OCI-LY3 (cell line): ENCODE measurements around the gene TRIM44.

Experiments
- H2AFZ ChIP-seq: fragments of 200-600, 300-600 bp; shearing (Covaris generic); 2 replicates; pipeline ENCODE4 v1.6.0; 2014; ENCODE audit warnings: antibody characterized with exemption, low read depth, low read length
- H3K27ac ChIP-seq: fragments of 200-600, 300-600 bp; sonication (generic); 2 replicates; pipeline ENCODE4 v1.5.1; 2014; ENCODE audit warnings: mild to moderate bottlenecking, low read length, moderate library complexity, mixed read lengths
- H3K27me3 ChIP-seq: fragments of 200-600, 300-600 bp; sonication (generic); 2 replicates; pipeline ENCODE4 v1.6.1; 2014; ENCODE audit warnings: low read depth, low read length, mixed read lengths
- H3K36me3 ChIP-seq: fragments of 200-600, 300-600 bp; sonication (generic); replicated peaks from 2 replicates; pipeline ENCODE3; 2014; ENCODE audit warnings: low read depth, low read length, mixed read lengths
- H3K4me1 ChIP-seq: fragments of 300-600, 200-600 bp; sonication (generic); 2 replicates; pipeline ENCODE4 v1.6.1; 2014; ENCODE audit warnings: low read length, mixed read lengths
- H3K4me2 ChIP-seq: fragments of 200-600, 300-600 bp; sonication (generic); 2 replicates; pipeline ENCODE4 v1.6.1; 2014; ENCODE audit warnings: low read length, mixed read lengths
- H3K4me3 ChIP-seq: fragments of 300-600, 200-600 bp; sonication (generic); 2 replicates; pipeline ENCODE4 v1.5.1; 2014; ENCODE audit warnings: antibody characterized with exemption, mild to moderate bottlenecking, low read length, moderate library complexity
- H3K79me2 ChIP-seq: fragments of 300-600, 200-600 bp; shearing (Covaris generic); 2 replicates; pipeline ENCODE4 v1.6.1; 2014; ENCODE audit warnings: mild to moderate bottlenecking, low read length, mixed read lengths
- H3K9ac ChIP-seq: fragments of 300-600, 200-600 bp; shearing (Covaris generic); 2 replicates; pipeline ENCODE4 v1.6.0; 2014; ENCODE audit warnings: mild to moderate bottlenecking, low read length, moderate library complexity
- H3K9me3 ChIP-seq: fragments of 200-600, 300-600 bp; shearing (Covaris generic); 2 replicates; pipeline ENCODE4 v1.6.1; 2014; ENCODE audit warnings: low read length, mixed read lengths; ENCODE audit not compliant: insufficient read depth
- H4K20me1 ChIP-seq: fragments of 200-600, 300-600 bp; sonication (generic); 2 replicates; pipeline ENCODE4 v1.6.1; 2016; ENCODE audit warnings: low read length, mixed read lengths; ENCODE audit not compliant: insufficient read depth
- EZH2phosphoT487 ChIP-seq: fragments of 200-600 bp; shearing (Covaris generic); IDR thresholded peaks from 2 replicates; pipeline ENCODE4 v1.6.1; 2018; ENCODE audit warnings: antibody characterized with exemption, mixed run types, low read depth
- TF ChIP-seq, protein P1 (sequence below): fragments of 200-600, 300-600 bp; sonication (generic); IDR thresholded peaks from 2 replicates; pipeline ENCODE4 v1.5.1; 2014; ENCODE audit warnings: antibody characterized with exemption, low read length, low read depth

TRIM44 gene

DNA sequence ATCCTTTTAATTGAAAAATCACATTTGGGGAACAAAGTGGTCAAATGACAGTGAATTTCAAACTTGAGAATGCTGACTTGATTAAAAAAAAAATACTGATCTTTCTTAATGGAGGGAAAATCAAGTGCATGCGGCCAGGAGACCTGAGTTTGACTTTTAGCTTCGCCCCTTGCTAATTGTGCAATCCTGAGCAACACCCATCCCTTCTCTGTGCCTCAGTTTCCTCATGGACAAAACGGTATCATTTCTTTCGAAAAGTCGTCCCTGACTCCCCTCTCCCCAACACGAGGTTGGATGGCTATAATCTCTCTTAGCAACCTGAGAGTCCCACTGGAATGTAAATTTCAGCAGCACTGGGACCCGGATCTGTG, 45.3 kb upstream of the TRIM44 start:
- 0 out of 2 replicates have a peak overlapping the region, but pooled peaks have one; percentile 76 for H2AFZ ChIP-seq

DNA sequence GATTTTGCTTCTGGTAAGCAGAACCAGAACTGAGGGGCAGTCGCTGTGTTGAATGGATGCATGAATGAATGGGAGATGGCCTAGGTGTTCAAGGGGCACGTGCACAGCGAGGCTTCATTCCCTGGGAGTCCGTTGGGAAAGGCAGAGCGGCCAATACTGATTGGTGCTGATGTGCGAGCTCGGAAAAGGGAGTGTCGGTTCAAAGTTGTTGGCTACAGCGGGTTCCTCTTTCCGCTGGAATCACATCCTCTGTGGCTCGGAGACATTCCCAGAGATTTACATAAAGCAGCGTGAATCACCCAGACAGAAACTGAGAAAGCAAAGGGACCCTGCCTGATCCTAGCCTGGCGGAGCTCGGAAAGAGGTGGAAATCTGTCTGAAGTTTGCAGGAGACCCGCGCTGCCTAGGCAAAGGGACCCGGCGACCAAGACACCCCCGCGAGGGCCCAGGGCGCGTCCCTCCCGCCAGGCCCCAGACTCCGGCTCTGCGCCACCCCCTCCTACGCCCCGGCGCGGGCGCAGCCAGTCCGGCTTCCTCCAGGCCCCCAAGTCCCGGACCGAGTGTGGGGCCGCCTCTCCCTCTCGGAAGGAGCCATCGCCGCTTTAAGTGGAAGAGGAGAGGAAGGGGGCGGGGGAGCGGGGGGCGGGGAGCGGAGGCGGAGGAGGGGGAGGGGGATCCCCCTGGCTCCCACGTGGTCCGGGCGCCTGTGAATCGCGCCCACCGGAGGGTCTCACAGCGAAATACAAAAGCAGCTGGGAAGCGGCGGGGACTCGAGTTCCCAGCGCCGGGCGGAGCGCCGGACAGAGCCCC, 44.7 kb upstream of the TRIM44 start, which contains the start of gene FJX1:
FJX1 (plus strand) TSS at position 774 of the 810 bp plus-strand sequence. CDS start 177 bp downstream, outside the sequence.
- Histone ChIP-seq H3K79me2 (peaks cover 11% of the 10 kb centered on the region), H3K4me2 (peak within 1 kb of the TSS; percentile 88), H3K4me3 (peak within 1 kb of the TSS; percentile 79), H3K9me3 (no peaks in the 10 kb centered on the region), H2AFZ (peak within 1 kb of the TSS; percentile 76; the same call in 1 of the 2 replicates), H3K4me1 (peaks cover 30% of the 10 kb centered on the region), H4K20me1 (no peaks in the 10 kb centered on the region), H3K9ac (peak within 1 kb of the TSS; percentile 66), H3K36me3 (peaks cover 16% of the 10 kb centered on the region), H3K27ac (no peak within 1 kb of the TSS), H3K27me3 (peaks cover 9% of the 10 kb centered on the region; the same call in 1 of the 2 replicates)
- TF ChIP-seq, protein P1, sequence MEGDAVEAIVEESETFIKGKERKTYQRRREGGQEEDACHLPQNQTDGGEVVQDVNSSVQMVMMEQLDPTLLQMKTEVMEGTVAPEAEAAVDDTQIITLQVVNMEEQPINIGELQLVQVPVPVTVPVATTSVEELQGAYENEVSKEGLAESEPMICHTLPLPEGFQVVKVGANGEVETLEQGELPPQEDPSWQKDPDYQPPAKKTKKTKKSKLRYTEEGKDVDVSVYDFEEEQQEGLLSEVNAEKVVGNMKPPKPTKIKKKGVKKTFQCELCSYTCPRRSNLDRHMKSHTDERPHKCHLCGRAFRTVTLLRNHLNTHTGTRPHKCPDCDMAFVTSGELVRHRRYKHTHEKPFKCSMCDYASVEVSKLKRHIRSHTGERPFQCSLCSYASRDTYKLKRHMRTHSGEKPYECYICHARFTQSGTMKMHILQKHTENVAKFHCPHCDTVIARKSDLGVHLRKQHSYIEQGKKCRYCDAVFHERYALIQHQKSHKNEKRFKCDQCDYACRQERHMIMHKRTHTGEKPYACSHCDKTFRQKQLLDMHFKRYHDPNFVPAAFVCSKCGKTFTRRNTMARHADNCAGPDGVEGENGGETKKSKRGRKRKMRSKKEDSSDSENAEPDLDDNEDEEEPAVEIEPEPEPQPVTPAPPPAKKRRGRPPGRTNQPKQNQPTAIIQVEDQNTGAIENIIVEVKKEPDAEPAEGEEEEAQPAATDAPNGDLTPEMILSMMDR = no peak
- TF ChIP-seq EZH2phosphoT487 = no peak

More for the DNA sequence above, 45.3 kb upstream of the TRIM44 start:
- TF ChIP-seq, protein P1 = no peak
- peaks cover 11% of the 10 kb centered on the region for H3K79me2 ChIP-seq
- H3K4me1 ChIP-seq = peaks cover 30% of the 10 kb centered on the region
- H3K4me3 ChIP-seq = peak overlapping the region; percentile 79
- H4K20me1 ChIP-seq = no peaks in the 10 kb centered on the region
- H3K9me3 ChIP-seq = no peaks in the 10 kb centered on the region
- H3K9ac ChIP-seq = no peak overlapping the region; the same call in 1 of the 2 replicates
- H3K36me3 ChIP-seq = peaks cover 16% of the 10 kb centered on the region
- H3K4me2 ChIP-seq = peak overlapping the region; percentile 88
- no peak overlapping the region for H3K27ac ChIP-seq
- H3K27me3 ChIP-seq = peaks cover 14% of the 10 kb centered on the region; the same call in 1 of the 2 replicates

DNA sequence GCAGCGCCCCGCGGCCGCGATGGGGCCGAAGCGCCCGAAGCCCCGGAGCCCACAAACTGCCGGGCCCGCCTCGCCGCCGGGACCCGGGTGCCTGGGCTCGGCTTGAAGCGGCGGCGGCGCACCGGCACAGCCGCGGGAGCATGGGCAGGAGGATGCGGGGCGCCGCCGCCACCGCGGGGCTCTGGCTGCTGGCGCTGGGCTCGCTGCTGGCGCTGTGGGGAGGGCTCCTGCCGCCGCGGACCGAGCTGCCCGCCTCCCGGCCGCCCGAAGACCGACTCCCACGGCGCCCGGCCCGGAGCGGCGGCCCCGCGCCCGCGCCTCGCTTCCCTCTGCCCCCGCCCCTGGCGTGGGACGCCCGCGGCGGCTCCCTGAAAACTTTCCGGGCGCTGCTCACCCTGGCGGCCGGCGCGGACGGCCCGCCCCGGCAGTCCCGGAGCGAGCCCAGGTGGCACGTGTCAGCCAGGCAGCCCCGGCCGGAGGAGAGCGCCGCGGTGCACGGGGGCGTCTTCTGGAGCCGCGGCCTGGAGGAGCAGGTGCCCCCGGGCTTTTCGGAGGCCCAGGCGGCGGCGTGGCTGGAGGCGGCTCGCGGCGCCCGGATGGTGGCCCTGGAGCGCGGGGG, 44.0 kb upstream of the TRIM44 start:
- H2AFZ ChIP-seq = no peak overlapping the region; the same call in 1 of the 2 replicates
- H3K36me3 ChIP-seq = peaks cover 16% of the 10 kb centered on the region
- peak overlapping the region; percentile 88 for H3K4me2 ChIP-seq
- H3K9me3 ChIP-seq = no peaks in the 10 kb centered on the region
- peaks cover 9% of the 10 kb centered on the region; the same call in 1 of the 2 replicates for H3K27me3 ChIP-seq
- H3K4me3 ChIP-seq = peak overlapping the region; percentile 79
- peak overlapping the region; percentile 66 for H3K9ac ChIP-seq
- no peak overlapping the region for H3K27ac ChIP-seq
- H3K79me2 ChIP-seq = peaks cover 11% of the 10 kb centered on the region
- TF ChIP-seq, protein P1 = no peak
- TF ChIP-seq EZH2phosphoT487 = no peak
- H4K20me1 ChIP-seq = no peaks in the 10 kb centered on the region
- peaks cover 30% of the 10 kb centered on the region for H3K4me1 ChIP-seq
